GM06990 (cell line): Measurements from ENCODE around the gene FRZB.

Experiments used
- DNase-seq: peaks from one replicate; pipeline ENCODE4 v3.0.0-alpha.2; 2011; ENCODE audit not compliant: insufficient read length; ENCODE audit errors: extremely low read depth
- H3K27me3 ChIP-seq: replicated peaks from 2 replicates; pipeline ENCODE4 v1.6.0; 2011; ENCODE audit warnings: low read length; ENCODE audit not compliant: control insufficient read depth, insufficient read depth
- H3K36me3 ChIP-seq: 2 replicates; pipeline ENCODE4 v1.5.1; 2011; ENCODE audit warnings: low read length; ENCODE audit not compliant: control insufficient read depth, insufficient read depth
- H3K4me3 ChIP-seq: replicated peaks from 2 replicates; pipeline ENCODE4 v1.5.1; 2011; ENCODE audit warnings: low read depth, mild to moderate bottlenecking, control low read depth, low read length
- CTCF ChIP-seq: IDR thresholded peaks from 2 replicates; pipeline ENCODE4 v1.5.1; 2011; ENCODE audit warnings: low read length, control low read depth, mild to moderate bottlenecking, inconsistent platforms; ENCODE audit not compliant: insufficient read depth, poor library complexity, severe bottlenecking

FRZB gene

GRCh38 chr2:182818501-182818900, 47.9 kb downstream of the FRZB start:
- no peaks in the 10 kb centered on the region for H3K27me3 ChIP-seq
- no peak overlapping the region for H3K4me3 ChIP-seq
- no peaks in the 10 kb centered on the region for H3K36me3 ChIP-seq
- no peak for TF ChIP-seq CTCF
- DNase-seq = no peak

- DNase-seq = no peak
- Histone ChIP-seq H3K27me3 (no peaks in the 10 kb centered on the region), H3K4me3 (no peak overlapping the region), H3K36me3 (no peaks in the 10 kb centered on the region)
- no peak for TF ChIP-seq CTCF
These were observed 48.9 kb downstream of the FRZB start for GRCh38 chr2:182817558-182817957.

GRCh38 chr2:182816866-182817265, 49.6 kb downstream of the FRZB start:
- no peak overlapping the region for H3K4me3 ChIP-seq
- no peaks in the 10 kb centered on the region for H3K36me3 ChIP-seq
- DNase-seq = no peak
- H3K27me3 ChIP-seq = no peaks in the 10 kb centered on the region
- no peak for TF ChIP-seq CTCF

- Histone ChIP-seq H3K36me3 (no peaks in the 10 kb centered on the region), H3K4me3 (no peak overlapping the region), H3K27me3 (no peaks in the 10 kb centered on the region; the same call in 1 of the 2 replicates)
- no peak for TF ChIP-seq CTCF
- no peak for DNase-seq
These were observed 51.6 kb downstream of the FRZB start for GRCh38 chr2:182814804-182815203.

- no peak for TF ChIP-seq CTCF
- no peaks in the 10 kb centered on the region; the same call in 1 of the 2 replicates for H3K27me3 ChIP-seq
- no peak for DNase-seq
- no peak overlapping the region for H3K4me3 ChIP-seq
- no peaks in the 10 kb centered on the region for H3K36me3 ChIP-seq
These were observed 52.1 kb downstream of the FRZB start for GRCh38 chr2:182814380-182814779.

GRCh38 chr2:182810087-182810486, 56.4 kb downstream of the FRZB start:
- Histone ChIP-seq H3K36me3 (no peaks in the 10 kb centered on the region), H3K27me3 (no peaks in the 10 kb centered on the region; the same call in 1 of the 2 replicates), H3K4me3 (no peak overlapping the region)
- no peak for DNase-seq
- TF ChIP-seq CTCF = no peak
